GM12891 (cell line): ENCODE results near the gene SEC31A.
A peak's percentile ranks its signal among the peaks of the same experiment; 100 is the strongest.

Source experiments
- DNase-seq: peaks from one replicate; pipeline ENCODE4 v3.0.0; 2011; ENCODE audit warnings: low spot score; ENCODE audit not compliant: insufficient read length
- FAIRE-seq: peaks from 2 replicates; lab custom pipeline; 2011; peaks lifted over from hg19 to GRCh38; lab: Jason Lieb, UNC
- PAX5 ChIP-seq: IDR thresholded peaks from 2 replicates; pipeline ENCODE4 v1.6.1; 2011; ENCODE audit warnings: low read length, moderate library complexity, mild to moderate bottlenecking; ENCODE audit not compliant: insufficient read depth, severe bottlenecking
- POLR2A ChIP-seq: IDR thresholded peaks from 2 replicates; pipeline ENCODE4 v1.6.1; 2011; ENCODE audit warnings: low read depth, low read length, control low read depth
- POLR2AphosphoS5 ChIP-seq: IDR thresholded peaks from 2 replicates; pipeline ENCODE4 v1.6.1; 2011; ENCODE audit warnings: low read depth, low read length, control low read depth
- POU2F2 ChIP-seq: IDR thresholded peaks from 2 replicates; pipeline ENCODE4 v1.6.1; 2011; ENCODE audit warnings: low read depth, mild to moderate bottlenecking, control low read depth, low read length, moderate library complexity
- SPI1 ChIP-seq: IDR thresholded peaks from 2 replicates; pipeline ENCODE4 v1.6.1; 2011; ENCODE audit warnings: low read depth, low read length, control low read depth
- TAF1 ChIP-seq: IDR thresholded peaks from 2 replicates; pipeline ENCODE4 v1.6.1; 2011; ENCODE audit warnings: low read depth, low read length, control low read depth

The SEC31A gene

DNA sequence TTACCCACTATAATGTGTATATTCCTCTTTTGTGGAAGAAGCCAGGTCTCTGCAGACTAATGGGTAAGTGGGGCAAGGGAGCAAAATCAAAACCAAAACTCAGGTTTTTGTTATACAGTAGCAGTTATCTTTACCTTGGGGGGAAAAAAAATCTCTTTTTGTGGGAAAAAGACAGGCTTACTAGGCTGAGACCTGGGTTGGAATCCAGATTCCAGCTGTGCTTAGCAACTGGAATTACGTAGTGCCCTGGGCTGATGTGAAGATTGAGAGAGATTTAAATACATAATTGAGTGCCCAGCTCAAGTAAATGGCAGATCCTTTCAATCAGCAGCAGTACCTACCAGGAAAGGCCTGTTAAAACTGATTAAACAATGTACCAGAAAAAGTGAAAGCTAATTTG, 76.9 kb downstream of the SEC31A start:
- FAIRE-seq = no peak
- no peak for DNase-seq
- no peak for TF ChIP-seq PAX5
- TF ChIP-seq POLR2A = no peak
- TF ChIP-seq TAF1 = no peak
- no peak for TF ChIP-seq SPI1
- no peak for TF ChIP-seq POU2F2
- no peak for TF ChIP-seq POLR2AphosphoS5

- FAIRE-seq (no peak), DNase-seq (no peak)
- TF ChIP-seq TAF1 (no peak), POU2F2 (no peak), POLR2AphosphoS5 (no peak), POLR2A (no peak), SPI1 (no peak), PAX5 (no peak)
Measured at GRCh38 chr4:82811838-82812341, 79.1 kb downstream of the SEC31A start.

- no peak for FAIRE-seq
- TF ChIP-seq SPI1 (no peak), PAX5 (no peak), POU2F2 (no peak), POLR2A (no peak), POLR2AphosphoS5 (no peak), TAF1 (no peak)
- no peak for DNase-seq
Measured at GRCh38 chr4:82811392-82811791, 79.6 kb downstream of the SEC31A start.

- no peak for FAIRE-seq
- no peak for TF ChIP-seq POLR2AphosphoS5
- TF ChIP-seq POLR2A = no peak
- TF ChIP-seq TAF1 = no peak
- TF ChIP-seq POU2F2 = no peak
- TF ChIP-seq PAX5 = no peak
- TF ChIP-seq SPI1 = no peak
- no peak for DNase-seq
Measured at GRCh38 chr4:82810176-82810575, 80.8 kb downstream of the SEC31A start.

GRCh38 chr4:82809619-82810018, 81.3 kb downstream of the SEC31A start:
- DNase-seq (no peak), FAIRE-seq (no peak)

GRCh38 chr4:82803746-82804145, 87.2 kb downstream of the SEC31A start:
- TF ChIP-seq PAX5 = no peak
- no peak for TF ChIP-seq SPI1
- TF ChIP-seq POU2F2 = no peak
- no peak for DNase-seq
- no peak for FAIRE-seq

More at GRCh38 chr4:82809619-82810018, 81.3 kb downstream of the SEC31A start:
- TF ChIP-seq PAX5 (no peak), POLR2A (no peak), SPI1 (no peak), POU2F2 (no peak), POLR2AphosphoS5 (no peak), TAF1 (no peak)

- DNase-seq = no peak
- no peak for FAIRE-seq
- TF ChIP-seq TAF1 (no peak), POLR2A (no peak), POU2F2 (no peak), SPI1 (no peak), PAX5 (no peak), POLR2AphosphoS5 (no peak)
Measured at GRCh38 chr4:82802911-82803310, 88.0 kb downstream of the SEC31A start.

GRCh38 chr4:82801910-82802521, 88.9 kb downstream of the SEC31A start:
- no peak for DNase-seq
- TF ChIP-seq TAF1 = no peak
- FAIRE-seq = no peak

GRCh38 chr4:82799006-82799881, 91.7 kb downstream of the SEC31A start:
- DNase-seq (no peak), FAIRE-seq (peak; percentile 82)
- TF ChIP-seq SPI1 (no peak), POLR2AphosphoS5 (no peak), PAX5 (no peak), POLR2A (no peak), POU2F2 (no peak), TAF1 (no peak)
